HG03064 (cell line): Measurements from ENCODE around the gene CREB3L1.

Source experiments
- ATAC-seq: cut with Tn5 transposase; IDR thresholded peaks from one replicate; pipeline ENCODE4 v1.9.1; 2021; ENCODE audit warnings: low read depth; ENCODE audit not compliant: unreplicated experiment

Gene CREB3L1

GRCh38 chr11:46271875-46272815, 5.3 kb upstream of the CREB3L1 start:
- no peak for ATAC-seq

- ATAC-seq: no peak
Observed at GRCh38 chr11:46272816-46273427, 4.5 kb upstream of the CREB3L1 start.

GRCh38 chr11:46273511-46274205, 3.8 kb upstream of the CREB3L1 start:
- no peak for ATAC-seq

- ATAC-seq: no peak
Observed at GRCh38 chr11:46275964-46276641, 1.4 kb upstream of the CREB3L1 start.

GRCh38 chr11:46277313-46277621, 195 bp upstream of the CREB3L1 start:
- no peak for ATAC-seq

- ATAC-seq: no peak
Observed at GRCh38 chr11:46278387-46279125, 1.1 kb downstream of the CREB3L1 start.

GRCh38 chr11:46279126-46280099, 2.0 kb downstream of the CREB3L1 start:
- no peak for ATAC-seq

- ATAC-seq: no peak
Observed at GRCh38 chr11:46280706-46281105, 3.2 kb downstream of the CREB3L1 start.

GRCh38 chr11:46281371-46281831, 3.9 kb downstream of the CREB3L1 start:
- no peak for ATAC-seq

- no peak for ATAC-seq
Observed at GRCh38 chr11:46285173-46285572, 7.7 kb downstream of the CREB3L1 start.

GRCh38 chr11:46285594-46286033, 8.2 kb downstream of the CREB3L1 start:
- no peak for ATAC-seq

- ATAC-seq: no peak
Observed at GRCh38 chr11:46286789-46287188, 9.3 kb downstream of the CREB3L1 start.

- no peak for ATAC-seq
Observed at GRCh38 chr11:46288451-46288850, 11.0 kb downstream of the CREB3L1 start.

GRCh38 chr11:46290011-46290410, 12.5 kb downstream of the CREB3L1 start:
- no peak for ATAC-seq

GRCh38 chr11:46290598-46291309, 13.3 kb downstream of the CREB3L1 start:
- ATAC-seq: no peak

- ATAC-seq: no peak
Observed at GRCh38 chr11:46291441-46292150, 14.1 kb downstream of the CREB3L1 start.

GRCh38 chr11:46293066-46293465, 15.6 kb downstream of the CREB3L1 start:
- no peak for ATAC-seq

GRCh38 chr11:46293641-46294103, 16.2 kb downstream of the CREB3L1 start:
- ATAC-seq: no peak
